ENCODE results near the gene MCF2L.

GRCh38 chr13:113116206-113116800 lies 147.3 kb downstream of the MCF2L start:
- TF ChIP-seq CTCF (conservative IDR thresholded peaks at IDR 0.05; ENCODE audit: low read depth, low read length) (no peak), EZH2phosphoT487 (IDR thresholded peaks at IDR 0.05; ENCODE audit: borderline replicate concordance, low read length) (no peak), EZH2 (IDR thresholded peaks at IDR 0.05; ENCODE audit: low read length, unreplicated experiment) (no peak)
